ENCODE results near the gene ZBTB42. TPM values are rescaled to one million over a fixed set of nuclear protein-coding genes. Genes with fewer than 3 reads are reported as not detected.

The ZBTB42 gene
- total RNA-seq, 1 donor from 2014 or later, result 2.2 TPM

- Mint-ChIP-seq H3K27ac (ENCODE audit: unreplicated experiment) (no peak overlapping the region), H3K36me3 (ENCODE audit: low read depth) (peaks cover 2% of the 10 kb centered on the region)
These were observed 3.8 kb downstream of the ZBTB42 start for GRCh38 chr14:104804481-104805325.

GRCh38 chr14:104805326-104805678 lies 4.4 kb downstream of the ZBTB42 start:
- no peak for TF ChIP-seq CTCF (conservative IDR thresholded peaks at IDR 0.05)
- H3K36me3 Mint-ChIP-seq (ENCODE audit: low read depth), result peaks cover 2% of the 10 kb centered on the region
- no peak overlapping the region for H3K4me3 Mint-ChIP-seq
- H3K27ac Mint-ChIP-seq (ENCODE audit: unreplicated experiment), result no peak overlapping the region
- H3K4me1 Mint-ChIP-seq, result peaks cover 8% of the 10 kb centered on the region
- H3K27me3 Mint-ChIP-seq (ENCODE audit: low read depth), result peaks cover 26% of the 10 kb centered on the region
- DNase-seq (ENCODE audit: low read depth, low spot score), result no peak
- H3K9me3 Mint-ChIP-seq, result peaks cover 5% of the 10 kb centered on the region

More at GRCh38 chr14:104804481-104805325, 3.8 kb downstream of the ZBTB42 start:
- peaks cover 11% of the 10 kb centered on the region for H3K4me1 Mint-ChIP-seq
- H3K27me3 Mint-ChIP-seq (ENCODE audit: low read depth), result peaks cover 30% of the 10 kb centered on the region
- TF ChIP-seq CTCF (conservative IDR thresholded peaks at IDR 0.05), result no peak
- DNase-seq (ENCODE audit: low read depth, low spot score), result no peak
- H3K9me3 Mint-ChIP-seq, result peaks cover 5% of the 10 kb centered on the region
- no peak overlapping the region for H3K4me3 Mint-ChIP-seq

- Mint-ChIP-seq H3K27me3 (ENCODE audit: low read depth) (peaks cover 25% of the 10 kb centered on the region), H3K27ac (ENCODE audit: unreplicated experiment) (no peak overlapping the region), H3K36me3 (ENCODE audit: low read depth) (peaks cover 2% of the 10 kb centered on the region), H3K9me3 (peaks cover 5% of the 10 kb centered on the region), H3K4me1 (peaks cover 8% of the 10 kb centered on the region), H3K4me3 (peak overlapping the region; percentile 48)
- no peak for TF ChIP-seq CTCF (conservative IDR thresholded peaks at IDR 0.05)
- no peak for DNase-seq (ENCODE audit: low read depth, low spot score)
These were observed 5.2 kb downstream of the ZBTB42 start for GRCh38 chr14:104805941-104806624.

GRCh38 chr14:104806625-104807465 lies 5.9 kb downstream of the ZBTB42 start:
- H3K27ac Mint-ChIP-seq (ENCODE audit: unreplicated experiment), result no peak overlapping the region
- H3K36me3 Mint-ChIP-seq (ENCODE audit: low read depth), result peaks cover 2% of the 10 kb centered on the region
- no peak for DNase-seq (ENCODE audit: low read depth, low spot score)
- peaks cover 4% of the 10 kb centered on the region for H3K4me1 Mint-ChIP-seq
- peaks cover 5% of the 10 kb centered on the region for H3K9me3 Mint-ChIP-seq
- H3K4me3 Mint-ChIP-seq, result peak overlapping the region; percentile 48
- TF ChIP-seq CTCF (conservative IDR thresholded peaks at IDR 0.05), result no peak
- H3K27me3 Mint-ChIP-seq (ENCODE audit: low read depth), result peaks cover 17% of the 10 kb centered on the region

- peaks cover 8% of the 10 kb centered on the region for H3K27me3 Mint-ChIP-seq (ENCODE audit: low read depth)
- no peak for TF ChIP-seq CTCF (conservative IDR thresholded peaks at IDR 0.05)
- H3K9me3 Mint-ChIP-seq, result peaks cover 5% of the 10 kb centered on the region
- no peak overlapping the region for H3K4me3 Mint-ChIP-seq
- peaks cover 2% of the 10 kb centered on the region for H3K36me3 Mint-ChIP-seq (ENCODE audit: low read depth)
- no peak for DNase-seq (ENCODE audit: low read depth, low spot score)
- no peak overlapping the region for H3K27ac Mint-ChIP-seq (ENCODE audit: unreplicated experiment)
- H3K4me1 Mint-ChIP-seq, result peaks cover 6% of the 10 kb centered on the region
These were observed 7.6 kb downstream of the ZBTB42 start for GRCh38 chr14:104808456-104808855.
